Panc1 (cell line): ENCODE data around the gene TMCO2. TPM values are rescaled to one million over a fixed set of nuclear protein-coding genes. Genes with fewer than 3 reads are reported as not detected.

Experiments used
- ATAC-seq: fragments of 200-7000 bp; cut with Tn5 transposase; 2 replicates; pipeline ENCODE4 v1.9.1; 2020; ENCODE audit warnings: mild to moderate bottlenecking, moderate library complexity
- BruUV-seq: library from RNA; stranded (reverse); fragments of 400-500 nt; replicated peaks from 2 replicates; lab custom pipeline; 2021; lab: Mats Ljungman, UMichigan
- CTCF ChIA-PET: fragments of 300-600 bp; sonication (Branson Sonifier 250); formaldehyde crosslinking; loops from one replicate; lab custom pipeline; 2022; ENCODE audit warnings: antibody characterized with exemption; lab: Charles Lee
- POLR2A ChIA-PET: fragments of 300-600 bp; sonication (Branson Sonifier 250); formaldehyde crosslinking; loops from one replicate; lab custom pipeline; 2022; ENCODE audit warnings: antibody characterized with exemption; lab: Charles Lee
- DNase-seq: peaks from one replicate; pipeline ENCODE4 v3.0.0-alpha.2; 2010; ENCODE audit warnings: low read depth, low spot score
- H3K27ac ChIP-seq: 2 replicates; pipeline ENCODE4 v1.5.1; 2011; ENCODE audit warnings: mild to moderate bottlenecking, low read length, inconsistent platforms
- H3K27me3 ChIP-seq: fragments of 200-500 bp; sonication (Bioruptor generic); 2 replicates; pipeline ENCODE4 v1.6.0; 2014; ENCODE audit warnings: low read length, inconsistent platforms; ENCODE audit not compliant: control insufficient read depth, insufficient read depth
- H3K36me3 ChIP-seq: fragments of 200-500 bp; sonication (Bioruptor generic); 2 replicates; pipeline ENCODE4 v1.5.1; 2014; ENCODE audit warnings: inconsistent platforms, mild to moderate bottlenecking, low read length, moderate library complexity; ENCODE audit not compliant: control insufficient read depth, insufficient read depth
- H3K4me1 ChIP-seq: 2 replicates; pipeline ENCODE4 v1.5.1; 2011; ENCODE audit warnings: inconsistent platforms, mild to moderate bottlenecking, low read length, moderate library complexity; ENCODE audit not compliant: control insufficient read depth, insufficient read depth
- H3K4me3 ChIP-seq, 2 experiments: 2 replicates each; pipeline ENCODE4 v1.5.1; 2011 to 2012; ENCODE audit warnings: low read depth in 2 of 2, low read length in 2 of 2, mild to moderate bottlenecking in 2 of 2, inconsistent platforms in 1 of 2, moderate library complexity in 1 of 2
- H3K9me3 ChIP-seq: fragments of 200-500 bp; sonication (Bioruptor generic); 2 replicates; pipeline ENCODE4 v1.5.1; 2014; ENCODE audit warnings: low read depth, mild to moderate bottlenecking, inconsistent platforms, low read length, moderate library complexity; ENCODE audit not compliant: control insufficient read depth, insufficient read depth
- POLR2AphosphoS5 ChIP-seq: IDR thresholded peaks from 2 replicates; pipeline ENCODE4 v1.6.1; 2012; ENCODE audit warnings: mild to moderate bottlenecking, low read depth, low read length, moderate library complexity
- REST ChIP-seq, 2 experiments: IDR thresholded peaks; 2 replicates each; pipeline ENCODE4 v1.6.1; 2011 to 2012; ENCODE audit warnings: low read depth in 2 of 2, control low read depth in 1 of 2, low read length in 1 of 2, mild to moderate bottlenecking in 1 of 2, moderate library complexity in 1 of 2; ENCODE audit not compliant: insufficient read depth in 1 of 2
- SIN3A ChIP-seq: IDR thresholded peaks from 2 replicates; pipeline ENCODE4 v1.6.1; 2012; ENCODE audit warnings: low read depth, mild to moderate bottlenecking, low read length, moderate library complexity, borderline replicate concordance; ENCODE audit not compliant: insufficient read depth
- TCF7L2 ChIP-seq: IDR thresholded peaks from 2 replicates; pipeline ENCODE4 v1.6.1; 2011; ENCODE audit warnings: mild to moderate bottlenecking, low read depth, low read length, inconsistent platforms
- in situ Hi-C: cut with HindIII; loops from 2 replicates; pipeline ENCODE4 v1.10.0; 2016; ENCODE audit warnings: low sequenced_read_pairs, low pct_unique_long_range_greater_than_20kb
- intact Hi-C: fragments of 100-400 bp; cut with micrococcal nuclease; formaldehyde crosslinking; loops from one replicate; pipeline ENCODE4 v1.10.0; 2022; ENCODE audit not compliant: unreplicated experiment
- total RNA-seq: library from RNA; stranded (reverse); gene quantifications from one replicate; pipeline ENCODE4 v1.2.1, GENCODE V29; 2021; ENCODE audit not compliant: unreplicated experiment
- TF ChIP-seq, protein P1 (sequence below): fragments of 450-650 bp; IDR thresholded peaks from 2 replicates; pipeline ENCODE4 v1.5.1; 2017; ENCODE audit warnings: mild to moderate bottlenecking

TMCO2 gene
- total RNA-seq, 1 experiment from 2014 or later: not detected

- Histone ChIP-seq H3K27me3 (no peaks in the 10 kb centered on the region), H3K4me1 (no peaks in the 10 kb centered on the region), H3K27ac (no peak overlapping the region), H3K4me3 (no peak overlapping the region), H3K9me3 (no peaks in the 10 kb centered on the region), H3K36me3 (peaks cover 17% of the 10 kb centered on the region)
- in situ Hi-C loops (no loop called here), intact Hi-C loops (no loop called here)
- no TSS peak for BruUV-seq
- ChIA-PET CTCF (no interaction called here), POLR2A (no interaction called here)
- ATAC-seq (no peak), DNase-seq (no peak)
- no peak for TF ChIP-seq REST (IDR thresholded peaks at IDR 0.05; ENCODE audit: insufficient read depth in 1 of 2, low read depth in 2 of 2, low read length in 1 of 2)
- TF ChIP-seq SIN3A: no peak
- TF ChIP-seq POLR2AphosphoS5: no peak
Measured at GRCh38 chr1:40232444-40232843, 15.3 kb upstream of the TMCO2 start.

GRCh38 chr1:40239626-40240025 lies 8.1 kb upstream of the TMCO2 start:
- in situ Hi-C loops (no loop called here), intact Hi-C loops (no loop called here)
- no peak for TF ChIP-seq POLR2AphosphoS5
- POLR2A ChIA-PET: interaction anchor here (0.6 kb wide), 1 partner anchor 70 kb away, joined by 5 read pairs; no protein-coding TSS in a partner anchor
- Histone ChIP-seq H3K36me3 (peaks cover 25% of the 10 kb centered on the region), H3K27me3 (no peaks in the 10 kb centered on the region), H3K27ac (no peak overlapping the region), H3K4me3 (no peak overlapping the region), H3K9me3 (no peaks in the 10 kb centered on the region), H3K4me1 (no peaks in the 10 kb centered on the region)
- CTCF ChIA-PET: no interaction called here
- ATAC-seq: no peak
- BruUV-seq: no TSS peak
- no peak for DNase-seq

DNA sequence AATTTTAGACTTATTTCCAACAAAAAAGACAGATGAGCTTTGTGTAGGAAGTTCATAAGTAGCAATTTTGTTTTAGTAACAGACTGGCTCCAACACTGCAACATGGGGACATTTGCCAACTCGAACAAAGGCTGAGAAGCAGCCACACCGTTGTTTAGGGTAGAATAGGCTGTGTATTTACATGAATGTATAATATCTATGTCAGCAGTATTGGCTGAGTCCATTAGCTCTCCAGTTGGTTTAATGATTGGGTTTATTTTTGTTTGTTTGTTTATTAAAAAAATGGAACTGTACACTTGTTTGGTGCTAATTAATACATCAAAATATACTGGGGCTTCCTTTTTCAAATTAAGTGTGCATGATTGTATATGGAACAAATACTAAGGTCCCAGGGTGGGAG lies 7.3 kb upstream of the TMCO2 start:
- TF ChIP-seq TCF7L2: no peak
- TF ChIP-seq, protein P1, sequence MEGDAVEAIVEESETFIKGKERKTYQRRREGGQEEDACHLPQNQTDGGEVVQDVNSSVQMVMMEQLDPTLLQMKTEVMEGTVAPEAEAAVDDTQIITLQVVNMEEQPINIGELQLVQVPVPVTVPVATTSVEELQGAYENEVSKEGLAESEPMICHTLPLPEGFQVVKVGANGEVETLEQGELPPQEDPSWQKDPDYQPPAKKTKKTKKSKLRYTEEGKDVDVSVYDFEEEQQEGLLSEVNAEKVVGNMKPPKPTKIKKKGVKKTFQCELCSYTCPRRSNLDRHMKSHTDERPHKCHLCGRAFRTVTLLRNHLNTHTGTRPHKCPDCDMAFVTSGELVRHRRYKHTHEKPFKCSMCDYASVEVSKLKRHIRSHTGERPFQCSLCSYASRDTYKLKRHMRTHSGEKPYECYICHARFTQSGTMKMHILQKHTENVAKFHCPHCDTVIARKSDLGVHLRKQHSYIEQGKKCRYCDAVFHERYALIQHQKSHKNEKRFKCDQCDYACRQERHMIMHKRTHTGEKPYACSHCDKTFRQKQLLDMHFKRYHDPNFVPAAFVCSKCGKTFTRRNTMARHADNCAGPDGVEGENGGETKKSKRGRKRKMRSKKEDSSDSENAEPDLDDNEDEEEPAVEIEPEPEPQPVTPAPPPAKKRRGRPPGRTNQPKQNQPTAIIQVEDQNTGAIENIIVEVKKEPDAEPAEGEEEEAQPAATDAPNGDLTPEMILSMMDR: no peak
- TF ChIP-seq REST (IDR thresholded peaks at IDR 0.05; ENCODE audit: insufficient read depth in 1 of 2, low read depth in 2 of 2, low read length in 1 of 2): no peak
- TF ChIP-seq POLR2AphosphoS5: no peak
- TF ChIP-seq SIN3A: no peak
- in situ Hi-C loops (no loop called here), intact Hi-C loops (no loop called here)
- Histone ChIP-seq H3K4me1 (no peaks in the 10 kb centered on the region), H3K27ac (no peak overlapping the region), H3K4me3 (no peak overlapping the region), H3K36me3 (peaks cover 25% of the 10 kb centered on the region), H3K9me3 (no peaks in the 10 kb centered on the region), H3K27me3 (no peaks in the 10 kb centered on the region)
- ATAC-seq (no peak), DNase-seq (no peak)
- ChIA-PET CTCF (no interaction called here), POLR2A (no interaction called here)
- no TSS peak for BruUV-seq
